HEK293 (cell line): Measurements from ENCODE around the gene TACC2.

Source experiments
- CTCF ChIA-PET: fragments of 350-600 bp; formaldehyde crosslinking; extraction: SDS; loops from one replicate; lab custom pipeline; 2021; ENCODE audit warnings: antibody characterized with exemption; lab: Yijun Ruan, JAX
- POLR2A ChIA-PET: fragments of 300-600 bp; formaldehyde crosslinking; extraction: SDS; loops from one replicate; lab custom pipeline; 2020; ENCODE audit warnings: antibody characterized with exemption, inconsistent platforms; lab: Yijun Ruan, JAX
- H3K27ac ChIP-seq: fragments of 200-500 bp; sonication (Bioruptor generic); 2 replicates; pipeline ENCODE4 v1.5.1; 2014; ENCODE audit warnings: low read depth, low read length, control low read depth, inconsistent platforms; ENCODE audit errors: extremely low read depth
- H3K36me3 ChIP-seq, 2 experiments: fragments of 200-500 bp in 1 of 2; sonication (Bioruptor generic) in 1 of 2; 1 replicate in 1 of 2; 2 replicates in 1 of 2; pipeline ENCODE4 v1.5.1; 2014 to 2017; ENCODE audit warnings: inconsistent platforms in 2 of 2, low read length in 2 of 2; ENCODE audit not compliant: control insufficient read depth in 2 of 2, insufficient read depth in 1 of 2
- H3K4me1 ChIP-seq: fragments of 200-500 bp; sonication (Bioruptor generic); 2 replicates; pipeline ENCODE4 v1.5.1; 2014; ENCODE audit warnings: mild to moderate bottlenecking, low read length, inconsistent platforms; ENCODE audit not compliant: control insufficient read depth, insufficient read depth
- H3K4me3 ChIP-seq: 2 replicates; pipeline ENCODE4 v1.5.1; 2011; ENCODE audit warnings: low read depth, mild to moderate bottlenecking, control low read depth, low read length, moderate library complexity
- H3K9me3 ChIP-seq: fragments of 200-500 bp; sonication (Bioruptor generic); 2 replicates; pipeline ENCODE4 v1.5.1; 2014; ENCODE audit warnings: low read depth, low read length, inconsistent platforms; ENCODE audit not compliant: control insufficient read depth, insufficient read depth
- FEZF1 ChIP-seq: fragments of 450-650 bp; formaldehyde crosslinking; IDR thresholded peaks from 2 replicates; pipeline ENCODE4 v1.5.1; 2016; ENCODE audit warnings: missing biosample characterization, missing genetic modification characterization
- GLIS2 ChIP-seq: fragments of 450-650 bp; formaldehyde crosslinking; IDR thresholded peaks from 2 replicates; pipeline ENCODE4 v1.5.1; 2016; ENCODE audit warnings: missing biosample characterization, missing genetic modification characterization
- HOXD13 ChIP-seq: sonication (generic); formaldehyde crosslinking; IDR thresholded peaks from 2 replicates; pipeline ENCODE4 v1.8.0; 2022; ENCODE audit warnings: missing genetic modification reagents, borderline replicate concordance
- PRDM6 ChIP-seq: fragments of 450-650 bp; formaldehyde crosslinking; IDR thresholded peaks from 2 replicates; pipeline ENCODE4 v1.5.1; 2017; ENCODE audit warnings: missing biosample characterization, missing genetic modification characterization
- SP2 ChIP-seq: fragments of 450-650 bp; formaldehyde crosslinking; IDR thresholded peaks from 2 replicates; pipeline ENCODE4 v1.5.1; 2016; ENCODE audit warnings: missing biosample characterization, missing genetic modification characterization
- SP3 ChIP-seq: fragments of 450-650 bp; formaldehyde crosslinking; IDR thresholded peaks from 2 replicates; pipeline ENCODE4 v1.5.1; 2016; ENCODE audit warnings: missing biosample characterization, missing genetic modification characterization
- ZBTB11 ChIP-seq: fragments of 450-650 bp; formaldehyde crosslinking; conservative IDR thresholded peaks from 2 replicates; pipeline ENCODE4 v1.5.1; 2016; ENCODE audit warnings: low read depth, missing biosample characterization, missing genetic modification characterization
- ZNF148 ChIP-seq: fragments of 450-650 bp; formaldehyde crosslinking; IDR thresholded peaks from 2 replicates; pipeline ENCODE4 v1.5.0; 2017; ENCODE audit warnings: missing biosample characterization, missing genetic modification characterization, borderline replicate concordance
- ZNF174 ChIP-seq: fragments of 450-650 bp; formaldehyde crosslinking; IDR thresholded peaks from 2 replicates; pipeline ENCODE4 v1.5.0; 2017; ENCODE audit warnings: missing biosample characterization, mild to moderate bottlenecking, missing genetic modification characterization
- ZNF221 ChIP-seq: fragments of 450-650 bp; formaldehyde crosslinking; IDR thresholded peaks from 2 replicates; pipeline ENCODE4 v1.5.1; 2017; ENCODE audit warnings: missing biosample characterization, missing genetic modification characterization, borderline replicate concordance
- ZNF501 ChIP-seq: fragments of 450-650 bp; formaldehyde crosslinking; IDR thresholded peaks from 2 replicates; pipeline ENCODE4 v1.5.1; 2016; ENCODE audit warnings: missing biosample characterization, missing genetic modification characterization
- ZNF544 ChIP-seq: fragments of 450-650 bp; formaldehyde crosslinking; IDR thresholded peaks from 2 replicates; pipeline ENCODE4 v1.5.0; 2017; ENCODE audit warnings: missing biosample characterization, missing genetic modification characterization
- ZNF571 ChIP-seq: fragments of 450-650 bp; formaldehyde crosslinking; IDR thresholded peaks from 2 replicates; pipeline ENCODE4 v1.5.0; 2017; ENCODE audit warnings: missing biosample characterization, missing genetic modification characterization
- ZNF596 ChIP-seq: fragments of 450-650 bp; IDR thresholded peaks from 2 replicates; pipeline ENCODE4 v1.5.0; 2018; ENCODE audit warnings: missing biosample characterization, mild to moderate bottlenecking, missing genetic modification characterization, moderate library complexity
- ZNF660 ChIP-seq: fragments of 450-650 bp; IDR thresholded peaks from 2 replicates; pipeline ENCODE4 v1.5.1; 2018; ENCODE audit warnings: missing biosample characterization, mild to moderate bottlenecking, missing genetic modification characterization
- ZNF677 ChIP-seq: fragments of 450-650 bp; IDR thresholded peaks from 2 replicates; pipeline ENCODE4 v1.5.0; 2018; ENCODE audit warnings: missing biosample characterization, mild to moderate bottlenecking, missing genetic modification characterization, moderate library complexity
- ZNF768 ChIP-seq: fragments of 450-650 bp; formaldehyde crosslinking; IDR thresholded peaks from 2 replicates; pipeline ENCODE4 v1.5.1; 2018; ENCODE audit warnings: missing biosample characterization, mild to moderate bottlenecking, missing genetic modification characterization
- ZSCAN30 ChIP-seq: fragments of 450-650 bp; IDR thresholded peaks from 2 replicates; pipeline ENCODE4 v1.5.1; 2018; ENCODE audit warnings: missing biosample characterization, mild to moderate bottlenecking, missing genetic modification characterization, moderate library complexity
- ZXDB ChIP-seq: fragments of 450-650 bp; formaldehyde crosslinking; IDR thresholded peaks from 2 replicates; pipeline ENCODE4 v1.5.1; 2016; ENCODE audit warnings: missing biosample characterization, missing genetic modification characterization
- TF ChIP-seq, protein P1 (sequence below): fragments of 450-650 bp; formaldehyde crosslinking; IDR thresholded peaks from 2 replicates; pipeline ENCODE4 v1.5.1; 2016; ENCODE audit warnings: missing biosample characterization, missing genetic modification characterization

Gene TACC2

GRCh38 chr10:122042836-122043235 lies 53.9 kb downstream of the TACC2 start:
- Histone ChIP-seq H3K9me3 (no peaks in the 10 kb centered on the region), H3K4me3 (no peak overlapping the region), H3K36me3 (no peaks in the 10 kb centered on the region), H3K4me1 (peaks cover 6% of the 10 kb centered on the region), H3K27ac (no peak overlapping the region)
- no peak for TF ChIP-seq ZSCAN30
- TF ChIP-seq ZNF596 (tag by site-specific recombination): no peak
- no peak for TF ChIP-seq ZNF501
- no peak for TF ChIP-seq ZNF571 (tag by site-specific recombination)
- no peak for TF ChIP-seq ZNF660 (tag by site-specific recombination)
- TF ChIP-seq ZXDB (tag by site-specific recombination): no peak
- no peak for TF ChIP-seq ZNF221 (tag by site-specific recombination)
- TF ChIP-seq SP3: no peak
- no peak for TF ChIP-seq PRDM6
- TF ChIP-seq, protein P1, sequence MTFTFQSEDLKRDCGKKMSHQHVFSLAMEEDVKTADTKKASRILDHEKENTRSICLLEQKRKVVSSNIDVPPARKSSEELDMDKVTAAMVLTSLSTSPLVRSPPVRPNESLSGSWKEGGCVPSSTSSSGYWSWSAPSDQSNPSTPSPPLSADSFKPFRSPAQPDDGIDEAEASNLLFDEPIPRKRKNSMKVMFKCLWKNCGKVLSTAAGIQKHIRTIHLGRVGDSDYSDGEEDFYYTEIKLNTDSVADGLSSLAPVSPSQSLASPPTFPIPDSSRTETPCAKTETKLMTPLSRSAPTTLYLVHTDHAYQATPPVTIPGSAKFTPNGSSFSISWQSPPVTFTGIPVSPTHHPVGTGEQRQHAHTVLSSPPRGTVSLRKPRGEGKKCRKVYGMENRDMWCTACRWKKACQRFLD (tag by site-specific recombination): no peak
- no peak for TF ChIP-seq ZNF768
- TF ChIP-seq FEZF1 (tag by site-specific recombination): no peak
- TF ChIP-seq ZNF677 (tag by site-specific recombination): no peak
- no peak for TF ChIP-seq ZNF544
- no peak for TF ChIP-seq ZBTB11
- no peak for TF ChIP-seq GLIS2 (tag by site-specific recombination)
- TF ChIP-seq HOXD13 (CRISPR knock-in tag): no peak
- TF ChIP-seq ZNF174 (tag by site-specific recombination): no peak
- TF ChIP-seq ZNF148: no peak
- no peak for TF ChIP-seq SP2 (tag by site-specific recombination)
- ChIA-PET CTCF (interaction anchor here (0.6 to 3.4 kb wide), 5 partner anchors 9 to 237 kb away, joined by 3 to 11 read pairs (median 5); no protein-coding TSS in a partner anchor), POLR2A (no interaction called here)
